ES-I3 (cell line): ENCODE measurements around the gene DMD.

Experiments used
- H3K36me3 ChIP-seq: 2 replicates; pipeline ENCODE4 v1.6.1; 2013; ENCODE audit warnings: mild to moderate bottlenecking, low read length, control low read depth, moderate library complexity; ENCODE audit not compliant: insufficient read depth
- H3K4me1 ChIP-seq: 2 replicates; pipeline ENCODE4 v1.6.1; 2013; ENCODE audit warnings: mild to moderate bottlenecking, control low read depth, low read length; ENCODE audit not compliant: insufficient read depth
- H3K9ac ChIP-seq: 2 replicates; pipeline ENCODE4 v1.6.1; 2013; ENCODE audit warnings: low read depth, mild to moderate bottlenecking, low read length, moderate library complexity
- H3K9me3 ChIP-seq: 2 replicates; pipeline ENCODE4 v1.6.1; 2013; ENCODE audit warnings: mild to moderate bottlenecking, low read length, moderate library complexity; ENCODE audit not compliant: control insufficient read depth, insufficient read depth

Gene DMD

DNA sequence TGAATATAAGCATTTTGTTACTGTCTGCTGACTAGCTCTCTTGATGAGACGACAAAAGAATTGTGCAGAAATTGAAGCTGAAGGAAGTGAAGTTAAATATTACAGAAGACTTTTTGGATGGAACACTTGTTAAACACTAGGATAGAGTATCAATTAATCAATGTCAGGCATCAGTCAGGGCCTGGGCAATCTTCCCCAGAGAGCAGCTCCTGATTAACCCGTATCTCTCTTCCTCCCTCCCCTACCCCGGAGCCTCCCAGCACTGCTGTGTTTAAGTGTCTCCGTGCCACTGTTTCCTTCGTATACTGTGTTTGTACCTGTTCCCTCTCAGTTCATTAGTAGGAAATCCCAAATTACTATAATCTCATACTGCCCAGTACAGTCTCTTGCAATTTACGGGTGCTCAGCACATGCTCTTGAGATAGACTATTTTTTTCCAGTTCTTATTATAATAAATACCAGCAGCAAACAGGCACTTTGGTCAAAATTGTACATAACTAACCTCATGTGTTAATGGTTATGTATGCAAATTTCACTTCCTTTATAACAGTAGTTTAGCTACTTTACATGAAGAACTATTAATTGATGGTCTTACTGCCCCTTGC lies 1373.8 kb downstream of the DMD start:
- H3K36me3 ChIP-seq = no peaks in the 10 kb centered on the region
- H3K4me1 ChIP-seq = no peaks in the 10 kb centered on the region
- no peaks in the 10 kb centered on the region for H3K9me3 ChIP-seq
- no peak overlapping the region for H3K9ac ChIP-seq

GRCh38 chrX:31836479-31836878 lies 1374.9 kb downstream of the DMD start:
- H3K4me1 ChIP-seq = no peaks in the 10 kb centered on the region
- no peaks in the 10 kb centered on the region for H3K36me3 ChIP-seq
- H3K9me3 ChIP-seq = no peaks in the 10 kb centered on the region
- H3K9ac ChIP-seq = no peak overlapping the region

GRCh38 chrX:31832263-31832662 lies 1379.1 kb downstream of the DMD start:
- H3K36me3 ChIP-seq = no peaks in the 10 kb centered on the region
- H3K9ac ChIP-seq = no peak overlapping the region
- H3K9me3 ChIP-seq = no peaks in the 10 kb centered on the region
- H3K4me1 ChIP-seq = no peaks in the 10 kb centered on the region

DNA sequence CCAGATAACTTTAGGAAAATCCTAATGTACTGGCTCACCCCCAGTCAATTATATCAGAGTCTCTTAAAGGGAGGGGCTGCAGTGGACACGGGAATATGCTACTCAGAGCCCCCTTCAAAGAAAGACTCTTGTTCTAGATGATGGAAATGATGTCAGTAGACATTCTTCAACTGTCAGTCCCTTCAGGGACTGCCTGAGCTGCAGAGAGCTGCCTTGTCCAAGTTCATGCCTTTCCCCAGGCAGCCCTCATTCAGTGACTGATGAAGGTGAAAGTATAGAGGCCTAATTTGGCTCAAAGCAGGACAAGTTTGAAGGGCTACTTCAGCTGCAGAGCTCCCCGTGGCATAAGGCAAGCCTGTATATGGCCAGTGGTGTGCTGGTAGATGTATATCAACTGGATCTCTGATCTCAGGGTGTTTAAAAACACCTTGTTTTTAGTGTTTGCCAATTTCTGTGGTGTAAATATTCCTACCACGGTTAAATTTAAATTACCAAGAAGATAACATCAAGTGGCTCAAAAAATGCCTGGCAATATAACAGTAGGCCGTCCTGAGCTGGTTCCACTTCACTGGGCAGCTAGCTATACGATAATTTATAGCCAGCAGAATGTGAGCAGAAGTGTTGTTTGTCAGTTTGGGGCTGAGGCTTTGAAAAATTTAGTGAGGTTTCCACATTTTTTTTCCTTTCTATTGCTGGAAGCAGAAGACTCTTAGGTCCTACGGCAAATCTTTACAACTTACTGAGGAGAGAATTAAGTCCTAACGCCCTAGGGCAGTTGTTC lies 1390.7 kb downstream of the DMD start:
- H3K9ac ChIP-seq = no peak overlapping the region
- H3K4me1 ChIP-seq = no peaks in the 10 kb centered on the region; the same call in 1 of the 2 replicates
- no peaks in the 10 kb centered on the region for H3K36me3 ChIP-seq
- no peaks in the 10 kb centered on the region for H3K9me3 ChIP-seq

- H3K9me3 ChIP-seq = no peaks in the 10 kb centered on the region
- no peak overlapping the region for H3K9ac ChIP-seq
- no peaks in the 10 kb centered on the region for H3K36me3 ChIP-seq
- no peaks in the 10 kb centered on the region; the same call in 1 of the 2 replicates for H3K4me1 ChIP-seq
These were observed 1391.9 kb downstream of the DMD start for GRCh38 chrX:31819455-31819854.

DNA sequence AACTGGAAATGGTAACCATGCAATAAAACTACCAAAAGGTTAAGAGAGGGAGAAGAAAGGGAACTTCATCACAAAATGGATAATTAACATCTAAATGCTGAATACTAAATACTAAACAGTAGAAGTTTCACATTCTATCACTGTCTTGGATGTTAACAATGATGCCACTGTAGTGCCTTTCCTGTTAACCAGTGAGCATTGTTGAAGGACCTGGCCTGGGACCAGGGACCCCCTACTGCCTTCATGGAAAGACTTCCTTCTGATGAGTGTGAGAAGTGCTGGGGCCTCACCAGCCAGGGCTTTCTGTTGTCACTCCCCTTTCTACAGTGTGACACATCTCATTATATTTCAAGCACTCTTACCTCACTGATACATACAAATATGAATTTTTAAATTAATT lies 1400.2 kb downstream of the DMD start:
- Histone ChIP-seq H3K9ac (no peak overlapping the region), H3K36me3 (no peaks in the 10 kb centered on the region), H3K9me3 (no peaks in the 10 kb centered on the region), H3K4me1 (0 out of 2 replicates have a peak, but pooled peaks cover 5% of the 10 kb centered on the region)

GRCh38 chrX:31808357-31808756 lies 1403.0 kb downstream of the DMD start:
- Histone ChIP-seq H3K36me3 (no peaks in the 10 kb centered on the region), H3K4me1 (0 out of 2 replicates have a peak, but pooled peaks cover 5% of the 10 kb centered on the region), H3K9me3 (no peaks in the 10 kb centered on the region), H3K9ac (no peak overlapping the region)

- H3K4me1 ChIP-seq = 0 out of 2 replicates have a peak, but pooled peaks cover 5% of the 10 kb centered on the region
- no peaks in the 10 kb centered on the region for H3K9me3 ChIP-seq
- H3K36me3 ChIP-seq = no peaks in the 10 kb centered on the region
- no peak overlapping the region for H3K9ac ChIP-seq
These were observed 1404.2 kb downstream of the DMD start for GRCh38 chrX:31807165-31807564.

GRCh38 chrX:31805781-31806180 lies 1405.6 kb downstream of the DMD start:
- Histone ChIP-seq H3K9ac (no peak overlapping the region), H3K9me3 (no peaks in the 10 kb centered on the region), H3K36me3 (no peaks in the 10 kb centered on the region), H3K4me1 (0 out of 2 replicates have a peak, but pooled peaks cover 5% of the 10 kb centered on the region)

DNA sequence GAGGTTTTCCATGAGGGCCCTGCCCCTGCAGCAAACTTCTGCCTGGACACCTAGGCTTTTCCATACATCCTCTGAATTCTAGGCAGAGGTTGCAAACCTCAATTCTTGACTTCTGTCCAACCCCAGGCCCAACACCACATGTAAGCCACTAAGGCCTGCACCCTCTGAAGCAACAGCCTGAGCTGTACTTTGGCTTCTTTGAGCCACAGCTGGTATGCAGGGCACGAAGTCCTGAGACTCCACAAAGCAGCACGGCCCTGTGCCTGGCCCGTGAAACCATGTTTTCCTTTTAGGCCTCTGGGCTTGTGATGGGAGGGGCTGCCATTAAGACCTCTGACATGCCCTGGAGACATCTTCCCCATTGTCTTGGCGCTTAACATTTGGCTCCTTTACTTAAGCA lies 1411.1 kb downstream of the DMD start:
- Histone ChIP-seq H3K9ac (no peak overlapping the region), H3K36me3 (no peaks in the 10 kb centered on the region), H3K9me3 (no peaks in the 10 kb centered on the region), H3K4me1 (no peaks in the 10 kb centered on the region)

GRCh38 chrX:31796624-31797023 lies 1414.7 kb downstream of the DMD start:
- H3K36me3 ChIP-seq = no peaks in the 10 kb centered on the region
- H3K4me1 ChIP-seq = no peaks in the 10 kb centered on the region
- no peak overlapping the region for H3K9ac ChIP-seq
- no peaks in the 10 kb centered on the region; the same call in 1 of the 2 replicates for H3K9me3 ChIP-seq

DNA sequence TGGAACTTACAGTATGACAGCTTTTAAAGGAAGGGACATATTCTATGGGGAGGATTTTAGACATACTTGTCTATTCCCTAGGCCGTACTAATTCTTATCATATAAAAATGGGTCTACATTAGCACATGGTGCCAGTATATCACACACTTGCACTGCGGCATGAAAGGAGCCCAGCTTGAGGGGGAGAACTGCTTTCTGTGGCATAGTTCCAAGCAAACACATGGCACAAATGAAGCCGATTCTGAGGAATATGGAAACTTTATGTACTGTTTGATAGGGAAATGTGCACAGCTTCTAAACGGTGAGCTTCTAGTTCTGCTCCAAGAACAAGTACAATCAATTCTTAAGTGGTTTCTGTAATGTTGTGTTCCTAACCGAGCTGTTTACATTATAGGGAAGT lies 1463.9 kb downstream of the DMD start:
- Histone ChIP-seq H3K4me1 (peaks cover 15% of the 10 kb centered on the region; the same call in 1 of the 2 replicates), H3K9ac (no peak overlapping the region), H3K9me3 (no peaks in the 10 kb centered on the region), H3K36me3 (no peaks in the 10 kb centered on the region)

GRCh38 chrX:31743004-31743403 lies 1468.3 kb downstream of the DMD start:
- no peak overlapping the region for H3K9ac ChIP-seq
- no peaks in the 10 kb centered on the region for H3K9me3 ChIP-seq
- H3K4me1 ChIP-seq = peaks cover 7% of the 10 kb centered on the region; the same call in 1 of the 2 replicates
- H3K36me3 ChIP-seq = no peaks in the 10 kb centered on the region

DNA sequence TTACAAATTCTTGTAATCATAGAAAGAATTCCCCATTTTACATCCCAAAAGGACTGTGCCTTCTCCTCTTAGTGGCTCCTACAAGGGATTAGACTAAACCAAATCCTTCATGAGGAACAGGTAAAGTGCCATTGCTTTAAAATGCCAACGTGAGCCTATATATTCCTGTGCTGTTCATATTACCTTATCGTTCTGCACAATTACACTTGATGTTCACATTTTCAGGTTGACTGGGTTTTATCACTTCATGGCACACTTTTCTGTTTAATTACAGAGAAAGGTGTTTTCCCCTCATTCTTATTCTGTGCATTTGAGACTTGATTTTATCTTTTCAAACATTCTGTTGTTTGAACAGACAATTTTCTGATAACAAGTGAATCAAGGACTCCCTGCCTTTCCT lies 1493.9 kb downstream of the DMD start:
- Histone ChIP-seq H3K9ac (no peak overlapping the region), H3K36me3 (no peaks in the 10 kb centered on the region), H3K9me3 (no peaks in the 10 kb centered on the region), H3K4me1 (no peaks in the 10 kb centered on the region)

- Histone ChIP-seq H3K4me1 (no peaks in the 10 kb centered on the region), H3K9ac (no peak overlapping the region)
These were observed 1495.7 kb downstream of the DMD start for GRCh38 chrX:31715675-31716074.

More at GRCh38 chrX:31715675-31716074, 1495.7 kb downstream of the DMD start:
- no peaks in the 10 kb centered on the region for H3K9me3 ChIP-seq
- no peaks in the 10 kb centered on the region for H3K36me3 ChIP-seq
